Caco-2 (cell line): ENCODE results near the gene CEACAM18. TPM values are rescaled to one million over a fixed set of nuclear protein-coding genes. Genes with fewer than 3 reads are reported as not detected.

ENCODE experiments used
- BruUV-seq: library from RNA; stranded (reverse); fragments of 400-500 nt; replicated peaks from 2 replicates; lab custom pipeline; 2021; lab: Mats Ljungman, UMichigan
- CTCF ChIA-PET: fragments of 300-600 bp; sonication (Branson Sonifier 250); formaldehyde crosslinking; loops from one replicate; lab custom pipeline; 2022; ENCODE audit warnings: antibody characterized with exemption; lab: Charles Lee
- POLR2A ChIA-PET: fragments of 300-600 bp; sonication (Branson Sonifier 250); formaldehyde crosslinking; loops from one replicate; lab custom pipeline; 2022; ENCODE audit warnings: antibody characterized with exemption; lab: Charles Lee
- DNase-seq, 2 experiments: peaks; one replicate each; pipeline versions ENCODE4 v3.0.0 to v3.0.0-alpha.2; 2020 to 2022
- H3K27me3 ChIP-seq: replicated peaks from 2 replicates; pipeline ENCODE4 v1.6.0; 2011; ENCODE audit warnings: low read length; ENCODE audit not compliant: control insufficient read depth, insufficient read depth
- H3K36me3 ChIP-seq: 2 replicates; pipeline ENCODE4 v1.5.1; 2011; ENCODE audit warnings: low read length; ENCODE audit not compliant: control insufficient read depth, insufficient read depth
- H3K4me1 ChIP-seq: fragments of 250-450 bp; sonication (Bioruptor Pico); 2 replicates; pipeline ENCODE4 v1.5.1; 2020; ENCODE audit warnings: mild to moderate bottlenecking
- H3K4me3 ChIP-seq: 2 replicates; pipeline ENCODE4 v1.5.1; 2011; ENCODE audit warnings: low read depth, mild to moderate bottlenecking, control low read depth, low read length
- H3K9me3 ChIP-seq: fragments of 250-450 bp; sonication (Bioruptor Pico); 2 replicates; pipeline ENCODE4 v1.5.1; 2020; ENCODE audit warnings: mild to moderate bottlenecking, moderate library complexity
- H3K27ac Mint-ChIP-seq: one replicate; pipeline ENCODE4 v1.8.0; 2022; ENCODE audit warnings: mixed read lengths; ENCODE audit not compliant: unreplicated experiment
- H3K27me3 Mint-ChIP-seq: one replicate; pipeline ENCODE4 v1.8.0; 2022; ENCODE audit warnings: mixed read lengths; ENCODE audit not compliant: insufficient read depth, unreplicated experiment
- H3K36me3 Mint-ChIP-seq: one replicate; pipeline ENCODE4 v1.8.0; 2022; ENCODE audit warnings: mild to moderate bottlenecking, mixed read lengths; ENCODE audit not compliant: insufficient read depth, unreplicated experiment
- H3K4me1 Mint-ChIP-seq: one replicate; pipeline ENCODE4 v1.8.0; 2022; ENCODE audit warnings: low read depth, mixed read lengths; ENCODE audit not compliant: unreplicated experiment
- H3K4me3 Mint-ChIP-seq: one replicate; pipeline ENCODE4 v1.8.0; 2022; ENCODE audit warnings: mild to moderate bottlenecking, moderate library complexity, mixed read lengths; ENCODE audit not compliant: unreplicated experiment
- H3K9me3 Mint-ChIP-seq: one replicate; pipeline ENCODE4 v1.8.0; 2022; ENCODE audit warnings: mixed read lengths; ENCODE audit not compliant: unreplicated experiment
- CTCF ChIP-seq, 2 experiments: fragments of 200-600 bp in 1 of 2; IDR thresholded peaks; 1 replicate in 1 of 2; 2 replicates in 1 of 2; pipeline versions ENCODE4 v1.5.1 to v1.8.0; 2011 to 2022; ENCODE audit warnings: antibody characterized with exemption in 1 of 2, control low read depth in 1 of 2, inconsistent platforms in 1 of 2, low read depth in 1 of 2, low read length in 1 of 2, mild to moderate bottlenecking in 1 of 2, moderate library complexity in 1 of 2; ENCODE audit not compliant: insufficient read depth in 1 of 2, severe bottlenecking in 1 of 2, unreplicated experiment in 1 of 2
- intact Hi-C: fragments of 100-400 bp; cut with micrococcal nuclease; formaldehyde crosslinking; loops from one replicate; pipeline ENCODE4 v1.10.0; 2022; ENCODE audit not compliant: unreplicated experiment
- total RNA-seq: library from RNA; stranded (reverse); gene quantifications from 2 replicates; pipeline ENCODE4 v1.2.3, GENCODE V29; 2022

The CEACAM18 gene
- total RNA-seq, 1 experiment from 2014 or later: not detected

- intact Hi-C loops: no loop called here
- Mint-ChIP-seq H3K4me1 (no peaks in the 10 kb centered on the region), H3K27me3 (peaks cover 5% of the 10 kb centered on the region), H3K4me3 (no peak overlapping the region), H3K27ac (no peak overlapping the region), H3K9me3 (peaks cover 19% of the 10 kb centered on the region), H3K36me3 (peaks cover 11% of the 10 kb centered on the region)
- no TSS peak for BruUV-seq
- no peaks in the 10 kb centered on the region for H3K9me3 ChIP-seq
- H3K4me3 ChIP-seq: no peak overlapping the region
- H3K4me1 ChIP-seq: no peaks in the 10 kb centered on the region
- TF ChIP-seq CTCF (IDR thresholded peaks at IDR 0.05; ENCODE audit: insufficient read depth in 1 of 2, low read depth in 1 of 2, low read length in 1 of 2, severe bottlenecking in 1 of 2, unreplicated experiment in 1 of 2): no peak
- H3K36me3 ChIP-seq: no peaks in the 10 kb centered on the region
- H3K27me3 ChIP-seq: no peaks in the 10 kb centered on the region
- ChIA-PET POLR2A (no interaction called here), CTCF (no interaction called here)
- DNase-seq: no peak
Observed at GRCh38 chr19:51513968-51514367, 35.6 kb downstream of the CEACAM18 start.

- DNase-seq: peak in 1 of 2 experiments; percentile 71
- no peak overlapping the region for H3K27ac Mint-ChIP-seq
- no peak overlapping the region for H3K4me3 Mint-ChIP-seq
- no peaks in the 10 kb centered on the region for H3K36me3 ChIP-seq
- no peak overlapping the region for H3K4me3 ChIP-seq
- intact Hi-C loops: loop anchor here (1.0 kb wide), 1 partner anchor 42 kb away; no protein-coding TSS in a partner anchor
- peak; percentile 70 to 77 for TF ChIP-seq CTCF (IDR thresholded peaks at IDR 0.05; ENCODE audit: insufficient read depth in 1 of 2, low read depth in 1 of 2, low read length in 1 of 2, severe bottlenecking in 1 of 2, unreplicated experiment in 1 of 2)
- no peaks in the 10 kb centered on the region for H3K27me3 ChIP-seq
- H3K9me3 ChIP-seq: no peaks in the 10 kb centered on the region
- no TSS peak for BruUV-seq
- peaks cover 21% of the 10 kb centered on the region for H3K9me3 Mint-ChIP-seq
- no peaks in the 10 kb centered on the region for H3K4me1 ChIP-seq
- ChIA-PET CTCF (no interaction called here), POLR2A (no interaction called here)
- H3K4me1 Mint-ChIP-seq: no peaks in the 10 kb centered on the region
- peaks cover 5% of the 10 kb centered on the region for H3K27me3 Mint-ChIP-seq
- H3K36me3 Mint-ChIP-seq: peaks cover 18% of the 10 kb centered on the region
Observed at GRCh38 chr19:51514866-51515481, 36.6 kb downstream of the CEACAM18 start.

GRCh38 chr19:51520728-51521127, 42.4 kb downstream of the CEACAM18 start:
- H3K36me3 ChIP-seq: no peaks in the 10 kb centered on the region
- no peak overlapping the region for H3K4me3 ChIP-seq
- Mint-ChIP-seq H3K36me3 (peaks cover 32% of the 10 kb centered on the region), H3K4me3 (no peak overlapping the region), H3K27ac (no peak overlapping the region), H3K9me3 (peaks cover 21% of the 10 kb centered on the region), H3K4me1 (no peaks in the 10 kb centered on the region), H3K27me3 (no peaks in the 10 kb centered on the region)
- no TSS peak for BruUV-seq
- POLR2A ChIA-PET: no interaction called here
- no peak for TF ChIP-seq CTCF (IDR thresholded peaks at IDR 0.05; ENCODE audit: insufficient read depth in 1 of 2, low read depth in 1 of 2, low read length in 1 of 2, severe bottlenecking in 1 of 2, unreplicated experiment in 1 of 2)
- H3K27me3 ChIP-seq: no peaks in the 10 kb centered on the region; the same call in 1 of the 2 replicates
- DNase-seq: no peak
- CTCF ChIA-PET: no interaction called here
- no peaks in the 10 kb centered on the region for H3K9me3 ChIP-seq
- no peaks in the 10 kb centered on the region for H3K4me1 ChIP-seq
- intact Hi-C loops: no loop called here
